Gastroesophageal sphincter (tissue), 4 donors: ENCODE results near the gene MBTPS1. TPM values are rescaled to one million over a fixed set of nuclear protein-coding genes. Genes with fewer than 3 reads are reported as not detected.

ENCODE experiments used
- ATAC-seq: fragments of 150-250 bp; one replicate; pipeline ENCODE4 v1.9.1; 2016; ENCODE audit warnings: mild to moderate bottlenecking, moderate library complexity
- H3K27ac ChIP-seq, 4 donors: fragments of 200-600 bp; sonication (generic) in 3 of 4; 1 replicate in 3 of 4; 2 replicates in 1 of 4; pipeline ENCODE4 v1.5.1; 2016 to 2019
- H3K27me3 ChIP-seq: fragments of 200-600 bp; sonication (generic); one replicate; pipeline ENCODE4 v1.5.1; 2019
- H3K36me3 ChIP-seq, 2 donors: fragments of 200-600 bp; sonication (generic); one replicate each; pipeline ENCODE4 v1.5.1; 2019; ENCODE audit warnings: control low read depth in 1 of 2
- H3K4me1 ChIP-seq, 3 donors: fragments of 200-600 bp; sonication (generic); 1 replicate in 2 of 3; 2 replicates in 1 of 3; pipeline ENCODE4 v1.5.1; 2016 to 2019; ENCODE audit warnings: control low read depth in 2 of 3
- H3K4me3 ChIP-seq, 2 donors: fragments of 200-600 bp; sonication (generic); one replicate each; pipeline ENCODE4 v1.5.1; 2019; ENCODE audit warnings: mild to moderate bottlenecking in 1 of 2, moderate library complexity in 1 of 2
- H3K9me3 ChIP-seq, 3 donors: fragments of 200-600 bp; sonication (generic); one replicate each; pipeline ENCODE4 v1.5.1; 2017 to 2019; ENCODE audit warnings: control low read depth in 2 of 3
- CTCF ChIP-seq, 4 experiments: fragments of 200-600 bp in 2 of 4; fragments of 450-650 bp in 2 of 4; sonication (generic) in 1 of 4; IDR thresholded peaks; one replicate each; pipeline ENCODE4 v1.5.1; 2017 to 2019; ENCODE audit warnings: antibody characterized with exemption in 4 of 4, mild to moderate bottlenecking in 2 of 4, moderate library complexity in 2 of 4
- EP300 ChIP-seq: sonication (generic); formaldehyde crosslinking; IDR thresholded peaks from one replicate; pipeline ENCODE4 v1.6.1; 2017; ENCODE audit warnings: antibody characterized with exemption, mild to moderate bottlenecking
- POLR2A ChIP-seq, 2 donors: fragments of 450-650 bp; IDR thresholded peaks; one replicate each; pipeline ENCODE4 v1.6.1; 2017; ENCODE audit warnings: antibody characterized with exemption in 2 of 2, mild to moderate bottlenecking in 2 of 2, moderate library complexity in 1 of 2
- POLR2AphosphoS5 ChIP-seq: sonication (generic); formaldehyde crosslinking; IDR thresholded peaks from one replicate; pipeline ENCODE4 v1.6.1; 2017; ENCODE audit warnings: antibody characterized with exemption
- WGBS, 2 donors: methylation state at CpG; one replicate each; pipeline ENCODE4 v1.1.5; 2018; ENCODE audit warnings: low coverage in 1 of 2; 5-methylcytosine and 5-hydroxymethylcytosine counted together
- total RNA-seq, 4 donors: library from RNA; depleted of rRNA; stranded (reverse); fragments of >200 nt; gene quantifications; one replicate each; pipeline ENCODE4 v1.1.0, GENCODE V29; 2016

The MBTPS1 gene
- total RNA-seq, 4 donors from 2014 or later, result 84.0 to 98.6 (median 90.9) TPM

GRCh38 chr16:84150926-84151325, 34.2 kb upstream of the MBTPS1 start:
- Histone ChIP-seq H3K4me1 (no peaks in the 10 kb centered on the region), H3K4me3 (no peak overlapping the region), H3K36me3 (no peaks in the 10 kb centered on the region), H3K27me3 (peaks cover 22% of the 10 kb centered on the region), H3K27ac (no peak overlapping the region), H3K9me3 (no peaks in the 10 kb centered on the region)
- no peak for ATAC-seq
- 63 to 64% methylated on average over 2 of the region's 3 CpGs for WGBS, 2 donors
- no peak for TF ChIP-seq CTCF (IDR thresholded peaks at IDR 0.05)
- TF ChIP-seq EP300, result no peak
- TF ChIP-seq POLR2A (IDR thresholded peaks at IDR 0.05), result no peak
- no peak for TF ChIP-seq POLR2AphosphoS5

- Histone ChIP-seq H3K4me3 (peak within 1 kb of the TSS; percentile 75 to 98), H3K27me3 (peaks cover 5% of the 10 kb centered on the region), H3K27ac (peak within 1 kb of the TSS in 3 of 4 donors; percentile 79 to 83 (median 82)), H3K36me3 (no peaks in the 10 kb centered on the region), H3K9me3 (no peaks in the 10 kb centered on the region), H3K4me1 (peaks cover 0 to 20% (median 0%) of the 10 kb centered on the region in 3 donors)
- peak; percentile 92 for ATAC-seq
- TF ChIP-seq EP300 (no peak), POLR2A (IDR thresholded peaks at IDR 0.05) (peak; percentile 38 to 45)
- 0% methylated on average over 4 to 9 of the region's 89 CpGs for WGBS, 2 donors
Measured at GRCh38 chr16:84144859-84145639, 28.3 kb upstream of the MBTPS1 start, which contains the start of the genes DNAAF1 and HSDL1. TSS of gene DNAAF1 (plus strand) at chr16:84145308. CDS start at chr16:84145441, 133 bp downstream. TSS of gene HSDL1 (minus strand) at chr16:84145177. CDS start at chr16:84131321, 13,856 bp downstream.

GRCh38 chr16:84144209-84144858, 27.6 kb upstream of the MBTPS1 start:
- TF ChIP-seq EP300 (no peak), CTCF (IDR thresholded peaks at IDR 0.05) (peak in 1 of 4 experiments; percentile 16)
- Histone ChIP-seq H3K36me3 (no peaks in the 10 kb centered on the region), H3K9me3 (no peaks in the 10 kb centered on the region), H3K27ac (peak overlapping the region in 3 of 4 donors; percentile 79 to 83 (median 82)), H3K4me3 (peak overlapping the region; percentile 75 to 98), H3K4me1 (peaks cover 0 to 20% (median 0%) of the 10 kb centered on the region in 3 donors), H3K27me3 (peaks cover 4% of the 10 kb centered on the region)
- peak; percentile 6 for ATAC-seq
- 0% methylated on average over 4 to 10 of the region's 39 CpGs for WGBS, 2 donors

GRCh38 chr16:84143784-84144199, 27.1 kb upstream of the MBTPS1 start:
- peak overlapping the region in 1 of 4 donors; percentile 83 for H3K27ac ChIP-seq
- WGBS, 2 donors, result 8 to 30% methylated on average over 5 to 13 of the region's 13 CpGs
- TF ChIP-seq CTCF (IDR thresholded peaks at IDR 0.05) (no peak), EP300 (no peak), POLR2A (IDR thresholded peaks at IDR 0.05) (no peak), POLR2AphosphoS5 (no peak)

GRCh38 chr16:84143081-84143480, 26.3 kb upstream of the MBTPS1 start:
- no peaks in the 10 kb centered on the region for H3K36me3 ChIP-seq
- ATAC-seq, result no peak
- 100% methylated on average over 1 of the region's 1 CpG for WGBS, 2 donors

More at GRCh38 chr16:84143784-84144199, 27.1 kb upstream of the MBTPS1 start:
- Histone ChIP-seq H3K27me3 (no peaks in the 10 kb centered on the region), H3K9me3 (no peaks in the 10 kb centered on the region), H3K4me1 (peaks cover 0 to 20% (median 0%) of the 10 kb centered on the region in 3 donors), H3K4me3 (peak overlapping the region in 1 of 2 donors; percentile 98), H3K36me3 (no peaks in the 10 kb centered on the region)
- no peak for ATAC-seq

More at GRCh38 chr16:84143081-84143480, 26.3 kb upstream of the MBTPS1 start:
- no peak overlapping the region for H3K27ac ChIP-seq
- no peaks in the 10 kb centered on the region for H3K9me3 ChIP-seq
- H3K4me3 ChIP-seq, result no peak overlapping the region
- TF ChIP-seq POLR2A (IDR thresholded peaks at IDR 0.05) (no peak), CTCF (IDR thresholded peaks at IDR 0.05) (no peak), POLR2AphosphoS5 (no peak), EP300 (no peak)
- H3K4me1 ChIP-seq, result peaks cover 0 to 20% (median 0%) of the 10 kb centered on the region in 3 donors
- H3K27me3 ChIP-seq, result no peaks in the 10 kb centered on the region
